ENCODE data around the gene WDR45. TPM values are rescaled to one million over a fixed set of nuclear protein-coding genes. Genes with fewer than 3 reads are reported as not detected.

WDR45 gene
- total and polyA plus RNA-seq, 2 of the 4 experiments (the other 2 are of a cell fraction) = 40.7 to 67.4 TPM

DNA sequence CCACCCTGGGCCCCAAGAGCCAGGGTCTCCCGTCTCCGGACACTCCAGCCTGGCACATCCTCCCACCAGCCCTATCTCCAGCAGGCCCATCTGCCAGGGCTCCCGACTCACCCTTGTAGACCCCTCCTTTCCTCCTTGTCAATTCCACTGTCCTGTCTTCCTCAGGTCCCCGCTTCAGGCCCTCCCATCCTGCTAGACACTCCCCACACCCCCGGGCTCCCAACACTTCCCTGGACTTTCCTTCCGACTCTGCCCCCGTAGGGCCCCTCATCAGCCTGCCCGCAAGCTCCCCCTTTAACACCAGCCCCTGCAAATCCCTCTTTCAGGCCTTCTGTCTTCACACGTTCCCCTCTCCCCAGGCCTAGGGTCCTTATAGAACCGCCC is 7.0 kb downstream of the WDR45 start (continued):
- TF ChIP-seq CTCF (conservative IDR thresholded peaks at IDR 0.05; ENCODE audit: low read depth, low read length) = no peak
- no peak for TF ChIP-seq MAFK (IDR thresholded peaks at IDR 0.05; ENCODE audit: low read depth, low read length)
- TF ChIP-seq MAZ (IDR thresholded peaks at IDR 0.05; ENCODE audit: borderline replicate concordance, low read depth, low read length) = no peak
- TF ChIP-seq RFX5 (IDR thresholded peaks at IDR 0.05; ENCODE audit: low read depth, low read length) = no peak
- no peak for TF ChIP-seq MXI1 (IDR thresholded peaks at IDR 0.05; ENCODE audit: borderline replicate concordance, low read depth, low read length)
- no peak for TF ChIP-seq NFE2L2 (IDR thresholded peaks at IDR 0.05; ENCODE audit: low read depth, low read length)
- TF ChIP-seq SMC3 (IDR thresholded peaks at IDR 0.05; ENCODE audit: low read depth, low read length) = no peak

Data from IMR-90 (cell line).